ENCODE data around the gene MAPT. TPM values are rescaled to one million over a fixed set of nuclear protein-coding genes. Genes with fewer than 3 reads are reported as not detected.

MAPT gene
- total RNA-seq, 3 donors from 2014 or later (not counting 1 experiment from before 2014, with no cell fraction given), result 0.14 to 1.3 (median 0.58) TPM

DNA sequence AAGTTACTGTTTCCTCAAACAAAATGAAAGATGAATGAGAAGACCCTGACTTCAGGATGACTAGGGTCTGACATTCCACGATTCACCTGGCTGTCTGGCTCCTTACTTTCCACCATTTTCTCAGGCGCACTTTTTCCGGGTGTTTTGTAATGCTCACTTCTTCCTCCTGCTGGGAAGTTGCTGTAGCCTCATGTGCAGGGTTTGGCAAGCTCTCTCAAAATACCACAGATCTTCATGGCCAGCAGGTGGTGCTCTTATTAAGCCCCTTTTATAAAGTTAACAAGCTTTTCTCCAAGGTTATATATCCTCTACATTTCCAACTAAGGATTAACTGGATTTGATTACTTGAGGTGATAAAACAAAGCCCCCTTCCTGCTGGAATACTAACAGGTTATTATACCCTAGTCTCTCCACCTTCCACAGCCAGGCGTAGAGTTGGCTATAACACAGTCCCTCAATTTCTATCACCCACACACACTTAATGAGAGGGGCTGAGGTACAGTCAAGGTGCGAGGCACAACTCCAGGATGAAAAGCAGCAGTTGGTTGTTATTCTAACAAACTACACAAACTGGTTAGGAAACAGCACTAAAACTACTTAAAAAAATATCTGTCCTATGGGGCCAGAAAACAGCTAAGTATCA lies 150.1 kb downstream of the MAPT start:
- H3K4me3 Mint-ChIP-seq, result no peak overlapping the region
- Histone ChIP-seq H3K4me3 (ENCODE audit: low read length) (no peak overlapping the region), H3K4me1 (ENCODE audit: control insufficient read depth, insufficient read depth, low read length) (no peaks in the 10 kb centered on the region), H3K27me3 (ENCODE audit: control insufficient read depth, insufficient read depth, low read length) (no peaks in the 10 kb centered on the region), H3K9me3 (ENCODE audit: control insufficient read depth, insufficient read depth, low read length) (no peaks in the 10 kb centered on the region), H3K36me3 (ENCODE audit: control insufficient read depth, insufficient read depth, low read length) (peaks cover 61% of the 10 kb centered on the region), H3K27ac (ENCODE audit: low read length) (no peak overlapping the region)
- peaks cover 12% of the 10 kb centered on the region for H3K36me3 Mint-ChIP-seq
- peaks cover 16 to 20% of the 10 kb centered on the region in 2 donors for H3K4me1 Mint-ChIP-seq
- no peaks in the 10 kb centered on the region for H3K9me3 Mint-ChIP-seq
- 40% methylated on average over 5 of the region's 5 CpGs for WGBS (ENCODE audit: insufficient coverage)
- H3K27me3 Mint-ChIP-seq (ENCODE audit: low read depth in 2 of 2), result no peaks in the 10 kb centered on the region
- DNase-seq (peak; percentile 27 to 78), ATAC-seq (peak; percentile 55 to 86 (median 78))
- TF ChIP-seq, protein P1, sequence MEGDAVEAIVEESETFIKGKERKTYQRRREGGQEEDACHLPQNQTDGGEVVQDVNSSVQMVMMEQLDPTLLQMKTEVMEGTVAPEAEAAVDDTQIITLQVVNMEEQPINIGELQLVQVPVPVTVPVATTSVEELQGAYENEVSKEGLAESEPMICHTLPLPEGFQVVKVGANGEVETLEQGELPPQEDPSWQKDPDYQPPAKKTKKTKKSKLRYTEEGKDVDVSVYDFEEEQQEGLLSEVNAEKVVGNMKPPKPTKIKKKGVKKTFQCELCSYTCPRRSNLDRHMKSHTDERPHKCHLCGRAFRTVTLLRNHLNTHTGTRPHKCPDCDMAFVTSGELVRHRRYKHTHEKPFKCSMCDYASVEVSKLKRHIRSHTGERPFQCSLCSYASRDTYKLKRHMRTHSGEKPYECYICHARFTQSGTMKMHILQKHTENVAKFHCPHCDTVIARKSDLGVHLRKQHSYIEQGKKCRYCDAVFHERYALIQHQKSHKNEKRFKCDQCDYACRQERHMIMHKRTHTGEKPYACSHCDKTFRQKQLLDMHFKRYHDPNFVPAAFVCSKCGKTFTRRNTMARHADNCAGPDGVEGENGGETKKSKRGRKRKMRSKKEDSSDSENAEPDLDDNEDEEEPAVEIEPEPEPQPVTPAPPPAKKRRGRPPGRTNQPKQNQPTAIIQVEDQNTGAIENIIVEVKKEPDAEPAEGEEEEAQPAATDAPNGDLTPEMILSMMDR (IDR thresholded peaks at IDR 0.05), result peak; percentile 74
- intact Hi-C loops (cut with micrococcal nuclease), result loop anchor here (1.0 kb wide), 3 partner anchors 42 to 169 kb away; no protein-coding TSS in a partner anchor
- H3K27ac Mint-ChIP-seq, result peak overlapping the region; percentile 70 to 76

DNA sequence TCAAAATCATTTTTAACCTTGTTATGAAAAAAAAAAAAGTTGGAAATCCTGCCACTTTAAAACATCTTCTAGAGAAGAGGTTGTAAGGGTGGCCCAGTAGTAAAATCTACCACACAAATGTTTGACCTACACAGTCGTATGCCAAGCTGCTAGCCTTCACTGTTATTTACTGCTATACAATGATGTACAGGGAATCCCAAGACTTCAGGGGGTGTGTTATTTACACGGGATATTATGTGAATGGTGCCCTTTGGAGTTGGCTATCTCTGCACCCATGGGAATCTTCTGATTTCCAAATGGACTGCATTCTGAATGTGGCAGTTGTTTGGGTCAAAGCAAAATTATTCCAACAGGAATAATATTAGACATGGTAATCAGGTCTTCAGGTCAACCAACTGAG lies 150.6 kb downstream of the MAPT start:
- Histone ChIP-seq H3K27me3 (ENCODE audit: control insufficient read depth, insufficient read depth, low read length) (no peaks in the 10 kb centered on the region), H3K4me1 (ENCODE audit: control insufficient read depth, insufficient read depth, low read length) (no peaks in the 10 kb centered on the region), H3K36me3 (ENCODE audit: control insufficient read depth, insufficient read depth, low read length) (peaks cover 61% of the 10 kb centered on the region), H3K4me3 (ENCODE audit: low read length) (no peak overlapping the region), H3K27ac (ENCODE audit: low read length) (no peak overlapping the region), H3K9me3 (ENCODE audit: control insufficient read depth, insufficient read depth, low read length) (no peaks in the 10 kb centered on the region)
- Mint-ChIP-seq H3K9me3 (no peaks in the 10 kb centered on the region), H3K27ac (peak overlapping the region; percentile 70 to 76), H3K4me1 (peaks cover 16 to 20% of the 10 kb centered on the region in 2 donors), H3K27me3 (ENCODE audit: low read depth in 2 of 2) (no peaks in the 10 kb centered on the region), H3K4me3 (no peak overlapping the region), H3K36me3 (peaks cover 10% of the 10 kb centered on the region)
- 92% methylated on average over 1 of the region's 2 CpGs for WGBS (ENCODE audit: insufficient coverage)
- TF ChIP-seq, protein P1 (IDR thresholded peaks at IDR 0.05), result no peak
- DNase-seq (no peak), ATAC-seq (no peak)
- intact Hi-C loops (cut with micrococcal nuclease), result loop anchor here (1.0 kb wide), 3 partner anchors 43 to 168 kb away; no protein-coding TSS in a partner anchor

DNA sequence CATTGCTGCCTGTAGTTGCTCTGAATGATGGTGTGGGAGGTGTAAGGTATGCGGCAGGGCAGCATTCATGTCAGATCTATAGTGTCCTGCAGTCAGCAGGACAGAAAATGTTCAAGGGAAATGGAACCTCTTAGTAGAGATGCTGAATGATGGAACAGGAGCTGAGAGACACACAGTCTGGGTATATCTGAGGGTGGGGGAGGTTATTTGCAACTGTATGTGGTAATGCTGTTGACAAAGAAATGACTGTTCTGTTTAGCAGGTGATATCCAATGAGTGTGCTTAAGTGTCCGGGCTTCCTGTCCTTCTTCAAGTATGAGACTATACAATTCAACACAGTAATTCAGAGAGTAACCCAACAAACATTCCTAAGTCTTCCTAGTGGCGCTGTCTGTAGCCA lies 151.3 kb downstream of the MAPT start:
- H3K9me3 ChIP-seq (ENCODE audit: control insufficient read depth, insufficient read depth, low read length), result no peaks in the 10 kb centered on the region
- no peaks in the 10 kb centered on the region for H3K9me3 Mint-ChIP-seq
- TF ChIP-seq, protein P1 (IDR thresholded peaks at IDR 0.05), result no peak
- H3K4me3 Mint-ChIP-seq, result no peak overlapping the region
- peak overlapping the region; percentile 70 to 76 for H3K27ac Mint-ChIP-seq
- H3K4me1 Mint-ChIP-seq, result peaks cover 16 to 20% of the 10 kb centered on the region in 2 donors
- no peak for DNase-seq
- no peak overlapping the region for H3K4me3 ChIP-seq (ENCODE audit: low read length)
- H3K4me1 ChIP-seq (ENCODE audit: control insufficient read depth, insufficient read depth, low read length), result no peaks in the 10 kb centered on the region
- no peaks in the 10 kb centered on the region for H3K27me3 ChIP-seq (ENCODE audit: control insufficient read depth, insufficient read depth, low read length)
- H3K27me3 Mint-ChIP-seq (ENCODE audit: low read depth in 2 of 2), result no peaks in the 10 kb centered on the region
- H3K36me3 ChIP-seq (ENCODE audit: control insufficient read depth, insufficient read depth, low read length), result peaks cover 63% of the 10 kb centered on the region
- H3K36me3 Mint-ChIP-seq, result peaks cover 4% of the 10 kb centered on the region
- WGBS (ENCODE audit: insufficient coverage), result 93% methylated on average over 2 of the region's 3 CpGs
- no peak for ATAC-seq
- H3K27ac ChIP-seq (ENCODE audit: low read length), result no peak overlapping the region
- intact Hi-C loops (cut with micrococcal nuclease), result no loop called here

DNA sequence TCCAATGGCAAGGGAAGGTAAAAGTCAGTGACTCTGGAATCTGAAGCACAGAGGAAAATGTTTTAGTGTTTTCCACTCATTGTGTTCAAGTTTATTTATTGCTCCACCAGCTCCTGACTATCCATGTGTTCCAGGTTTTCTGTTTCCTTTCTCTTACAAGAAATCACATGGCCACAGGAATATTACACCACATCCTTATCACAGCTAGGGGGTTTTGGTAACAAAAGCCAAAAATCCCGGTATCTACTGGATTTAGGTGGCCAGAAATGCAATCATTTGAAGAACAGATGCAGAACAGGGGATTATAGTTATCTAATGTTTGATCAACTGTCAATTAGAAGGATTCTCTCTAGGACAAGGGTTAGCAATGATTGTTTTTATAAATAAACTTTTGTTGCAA lies 152.6 kb downstream of the MAPT start:
- peaks cover 8% of the 10 kb centered on the region for H3K36me3 Mint-ChIP-seq
- WGBS (ENCODE audit: insufficient coverage), result 100% methylated on average over 1 of the region's 1 CpG
- TF ChIP-seq, protein P1 (IDR thresholded peaks at IDR 0.05), result no peak

More for the DNA sequence above, 152.6 kb downstream of the MAPT start:
- intact Hi-C loops (cut with micrococcal nuclease), result no loop called here
- no peak overlapping the region for H3K27ac Mint-ChIP-seq
- Histone ChIP-seq H3K9me3 (ENCODE audit: control insufficient read depth, insufficient read depth, low read length) (no peaks in the 10 kb centered on the region), H3K4me1 (ENCODE audit: control insufficient read depth, insufficient read depth, low read length) (no peaks in the 10 kb centered on the region), H3K36me3 (ENCODE audit: control insufficient read depth, insufficient read depth, low read length) (peaks cover 61% of the 10 kb centered on the region), H3K4me3 (ENCODE audit: low read length) (no peak overlapping the region), H3K27ac (ENCODE audit: low read length) (no peak overlapping the region), H3K27me3 (ENCODE audit: control insufficient read depth, insufficient read depth, low read length) (no peaks in the 10 kb centered on the region)
- H3K4me3 Mint-ChIP-seq, result no peak overlapping the region
- DNase-seq, result no peak
- H3K9me3 Mint-ChIP-seq, result no peaks in the 10 kb centered on the region
- ATAC-seq, result no peak
- H3K27me3 Mint-ChIP-seq (ENCODE audit: low read depth in 2 of 2), result no peaks in the 10 kb centered on the region
- H3K4me1 Mint-ChIP-seq, result peaks cover 26 to 31% of the 10 kb centered on the region in 2 donors

All from natural killer cell (primary cell).